Limb (tissue), 2 donors: ENCODE data around the gene CHRNA1.
A peak's percentile ranks its signal among the peaks of the same experiment; 100 is the strongest.

Experiments
- DNase-seq, 2 donors: peaks; one replicate each; pipeline ENCODE4 v3.0.0-alpha.2; 2016; ENCODE audit errors: extremely low spot score in 2 of 2

The CHRNA1 gene

GRCh38 chr2:174764280-174765255, at the start of gene CHRNA1:
Gene CHRNA1 (minus strand): TSS chr2:174764472. CDS start chr2:174764394, 78 bp downstream.
- DNase-seq, result peak in 1 of 2 donors; percentile 56

- DNase-seq, result no peak
These were observed 47.8 kb upstream of the CHRNA1 start for GRCh38 chr2:174812037-174812436.

GRCh38 chr2:174807931-174808330, 43.7 kb upstream of the CHRNA1 start:
- DNase-seq, result no peak

- no peak for DNase-seq
These were observed 41.5 kb upstream of the CHRNA1 start for GRCh38 chr2:174805803-174806202.

GRCh38 chr2:174802459-174802858, 38.2 kb upstream of the CHRNA1 start:
- no peak for DNase-seq

GRCh38 chr2:174800436-174801205, 36.3 kb upstream of the CHRNA1 start:
- no peak for DNase-seq

- no peak for DNase-seq
These were observed 34.5 kb upstream of the CHRNA1 start for GRCh38 chr2:174798801-174799200.

GRCh38 chr2:174797781-174798276, 33.6 kb upstream of the CHRNA1 start:
- DNase-seq, result peak in 1 of 2 donors; percentile 52

- no peak for DNase-seq
These were observed 32.1 kb upstream of the CHRNA1 start for GRCh38 chr2:174796319-174796771.

GRCh38 chr2:174794851-174795374, 30.6 kb upstream of the CHRNA1 start:
- no peak for DNase-seq

- no peak for DNase-seq
These were observed 28.2 kb upstream of the CHRNA1 start for GRCh38 chr2:174792309-174793025.

- no peak for DNase-seq
These were observed 27.5 kb upstream of the CHRNA1 start for GRCh38 chr2:174791746-174792280.

GRCh38 chr2:174791020-174791419, 26.7 kb upstream of the CHRNA1 start:
- no peak for DNase-seq

GRCh38 chr2:174789001-174789400, 24.7 kb upstream of the CHRNA1 start:
- DNase-seq, result no peak

GRCh38 chr2:174788291-174788929, 24.1 kb upstream of the CHRNA1 start:
- DNase-seq, result no peak

GRCh38 chr2:174787487-174788205, 23.4 kb upstream of the CHRNA1 start:
- peak; percentile 78 to 79 for DNase-seq

GRCh38 chr2:174786066-174786725, 21.9 kb upstream of the CHRNA1 start:
- no peak for DNase-seq

- no peak for DNase-seq
These were observed 21.2 kb upstream of the CHRNA1 start for GRCh38 chr2:174785481-174785880.

- DNase-seq, result no peak
These were observed 20.6 kb upstream of the CHRNA1 start for GRCh38 chr2:174784909-174785308.
